ENCODE results near the gene TTC38. TPM values are rescaled to one million over a fixed set of nuclear protein-coding genes. Genes with fewer than 3 reads are reported as not detected.

Gene TTC38
- polyA plus RNA-seq, 1 donor, result 136 TPM

DNA sequence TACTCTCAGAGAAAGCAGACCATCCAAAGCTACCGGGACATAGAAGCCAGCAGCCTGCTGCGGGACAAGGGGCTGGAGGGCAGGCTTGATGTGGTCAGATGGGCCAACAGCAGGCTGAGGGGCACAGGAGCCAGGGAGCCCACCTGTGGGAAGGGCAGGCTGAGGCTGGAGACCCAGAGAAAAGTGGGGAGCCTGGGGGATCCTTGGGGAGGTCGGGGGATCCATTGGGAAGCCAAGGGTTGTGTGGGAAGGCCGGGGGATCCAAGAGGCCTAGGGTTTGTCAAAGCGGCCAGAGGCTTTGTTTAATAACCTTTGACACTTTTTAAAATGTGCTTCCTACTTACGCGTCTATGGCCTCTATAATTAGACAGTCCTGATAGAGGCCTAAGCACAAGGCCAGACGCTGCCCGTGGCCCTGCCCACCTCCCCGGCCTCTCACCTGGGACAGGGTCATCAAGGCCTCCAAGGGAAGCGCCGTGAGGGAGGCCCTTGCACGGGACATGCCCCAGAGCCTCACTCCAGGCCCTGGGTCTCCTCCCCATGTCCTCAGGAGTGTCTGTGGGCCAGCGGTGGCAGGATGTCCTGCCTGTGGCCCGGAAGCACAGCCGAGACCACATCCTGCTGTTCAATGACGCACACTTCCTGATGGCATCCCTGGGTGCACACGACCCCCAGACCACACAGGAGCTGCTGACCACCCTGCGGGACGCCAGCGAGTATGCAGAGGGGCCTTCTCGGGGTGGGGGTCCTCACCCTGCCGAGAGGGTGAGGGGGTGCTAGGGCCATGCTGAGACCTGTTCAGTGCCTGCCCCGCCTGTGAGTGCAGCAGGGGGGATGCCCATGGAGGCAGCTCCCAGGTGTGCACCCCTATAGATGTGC, 20.3 kb downstream of the TTC38 start:
- Histone ChIP-seq H3K36me3 (ENCODE audit: control insufficient read depth, insufficient read depth, low read length) (peaks cover 92% of the 10 kb centered on the region), H3K4me3 (ENCODE audit: low read length) (no peak overlapping the region), H3K27ac (ENCODE audit: low read length) (no peak overlapping the region), H3K27me3 (ENCODE audit: control insufficient read depth, insufficient read depth, low read length) (no peaks in the 10 kb centered on the region), H3K9me3 (ENCODE audit: control insufficient read depth, low read depth, low read length) (no peaks in the 10 kb centered on the region), H3K4me1 (ENCODE audit: control insufficient read depth, insufficient read depth, low read length) (no peaks in the 10 kb centered on the region)
- 100% methylated on average over 1 of the region's 24 CpGs for WGBS (ENCODE audit: insufficient coverage, low lambda C conversion rate)
- DNase-seq, result no peak

DNA sequence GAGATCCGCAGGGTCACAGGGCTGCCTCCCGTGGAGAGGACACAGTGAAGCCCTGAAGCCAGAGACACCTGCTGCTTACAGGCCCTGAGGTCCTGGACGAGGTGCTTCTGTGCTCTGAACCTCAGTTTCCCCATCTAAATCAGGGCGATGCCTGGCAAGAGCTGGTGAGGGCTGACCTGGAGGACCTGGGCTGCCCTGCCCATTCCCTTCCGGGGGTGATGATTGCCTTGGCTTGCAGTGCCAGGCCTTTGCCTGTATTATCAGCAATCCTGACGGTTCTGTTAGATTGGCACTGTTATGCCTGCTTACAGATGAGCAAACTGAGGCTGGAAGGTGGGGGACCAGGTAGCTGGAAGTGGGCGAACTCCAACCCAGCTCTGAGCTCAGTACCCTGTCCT, 21.0 kb downstream of the TTC38 start:
- Histone ChIP-seq H3K27me3 (ENCODE audit: control insufficient read depth, insufficient read depth, low read length) (no peaks in the 10 kb centered on the region), H3K9me3 (ENCODE audit: control insufficient read depth, low read depth, low read length) (no peaks in the 10 kb centered on the region), H3K4me1 (ENCODE audit: control insufficient read depth, insufficient read depth, low read length) (no peaks in the 10 kb centered on the region), H3K36me3 (ENCODE audit: control insufficient read depth, insufficient read depth, low read length) (peaks cover 96% of the 10 kb centered on the region), H3K4me3 (ENCODE audit: low read length) (no peak overlapping the region), H3K27ac (ENCODE audit: low read length) (no peak overlapping the region)
- WGBS (ENCODE audit: insufficient coverage, low lambda C conversion rate), result no CpG with 5 or more reads among the region's 7 CpGs
- DNase-seq, result no peak

DNA sequence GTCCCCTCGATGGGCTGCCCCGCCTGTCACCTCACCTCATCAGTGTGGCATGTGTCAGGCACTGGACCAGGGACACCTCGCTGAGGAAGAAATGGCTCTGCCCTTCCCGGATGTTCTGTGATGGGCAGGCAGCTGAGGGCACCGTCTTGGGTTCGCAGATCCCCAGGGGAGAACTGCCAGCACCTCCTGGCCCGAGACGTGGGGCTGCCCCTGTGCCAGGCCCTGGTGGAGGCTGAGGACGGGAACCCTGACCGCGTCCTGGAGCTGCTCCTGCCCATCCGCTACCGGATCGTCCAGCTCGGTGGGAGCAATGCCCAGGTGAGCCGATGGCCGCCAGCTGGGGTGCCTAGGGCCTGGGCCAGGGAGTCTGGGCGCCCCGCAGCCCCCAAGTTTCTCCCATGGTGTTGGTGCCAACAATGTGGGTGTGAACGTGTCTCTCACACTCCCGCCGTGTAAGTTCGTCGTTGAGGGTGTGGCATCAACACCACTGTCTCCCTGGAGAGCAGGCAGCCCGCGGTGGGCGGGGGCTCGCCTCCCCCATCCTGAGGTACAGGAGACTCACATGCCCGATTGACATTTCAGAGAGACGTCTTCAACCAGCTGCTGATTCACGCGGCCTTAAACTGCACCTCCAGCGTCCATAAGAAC, 21.6 kb downstream of the TTC38 start:
- Histone ChIP-seq H3K4me3 (ENCODE audit: low read length) (no peak overlapping the region), H3K27ac (ENCODE audit: low read length) (no peak overlapping the region), H3K36me3 (ENCODE audit: control insufficient read depth, insufficient read depth, low read length) (peaks cover 91% of the 10 kb centered on the region), H3K9me3 (ENCODE audit: control insufficient read depth, low read depth, low read length) (no peaks in the 10 kb centered on the region), H3K27me3 (ENCODE audit: control insufficient read depth, insufficient read depth, low read length) (no peaks in the 10 kb centered on the region), H3K4me1 (ENCODE audit: control insufficient read depth, insufficient read depth, low read length) (no peaks in the 10 kb centered on the region)
- WGBS (ENCODE audit: insufficient coverage, low lambda C conversion rate), result 100% methylated on average over 1 of the region's 33 CpGs
- no peak for DNase-seq

DNA sequence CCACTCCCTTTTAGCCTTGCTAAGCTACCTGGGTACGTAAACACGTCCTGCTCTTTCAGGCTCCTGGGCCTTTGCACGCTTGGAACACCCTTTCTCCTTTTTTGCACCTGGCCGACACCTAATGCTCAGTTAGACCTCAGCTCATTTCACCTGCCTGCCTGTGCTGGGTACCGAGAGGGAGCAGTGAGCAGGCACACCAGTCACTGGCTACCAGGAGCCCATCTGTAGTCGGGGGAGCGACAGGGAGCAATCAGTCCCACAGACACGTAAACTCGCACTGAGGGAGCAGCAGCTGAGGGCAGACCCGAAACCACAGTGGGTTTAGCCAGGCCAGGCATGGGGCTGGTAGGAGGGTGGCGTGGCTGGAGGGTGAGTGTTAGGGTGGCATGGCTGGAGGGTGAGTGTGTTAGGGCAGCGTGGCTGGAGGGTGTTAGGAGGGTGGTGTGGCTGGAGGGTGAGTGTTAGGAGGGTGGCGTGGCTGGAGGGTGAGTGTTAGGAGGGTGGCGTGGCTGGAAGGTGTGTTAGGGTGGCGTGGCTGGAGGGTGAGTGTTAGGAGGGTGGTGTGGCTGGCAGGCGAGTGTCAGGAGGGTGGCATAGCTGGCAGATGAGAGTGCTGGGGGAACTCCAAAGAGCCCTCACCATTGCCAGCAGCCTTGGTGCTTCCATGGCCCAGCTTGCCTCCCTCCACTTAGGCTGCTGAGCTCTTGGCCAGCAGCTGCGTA, 22.5 kb downstream of the TTC38 start:
- no CpG with 5 or more reads among the region's 17 CpGs for WGBS (ENCODE audit: insufficient coverage, low lambda C conversion rate)
- no peak overlapping the region for H3K4me3 ChIP-seq (ENCODE audit: low read length)
- no peak for DNase-seq
- H3K27me3 ChIP-seq (ENCODE audit: control insufficient read depth, insufficient read depth, low read length), result no peaks in the 10 kb centered on the region
- no peak overlapping the region for H3K27ac ChIP-seq (ENCODE audit: low read length)
- no peaks in the 10 kb centered on the region for H3K4me1 ChIP-seq (ENCODE audit: control insufficient read depth, insufficient read depth, low read length)
- H3K36me3 ChIP-seq (ENCODE audit: control insufficient read depth, insufficient read depth, low read length), result peaks cover 82% of the 10 kb centered on the region
- H3K9me3 ChIP-seq (ENCODE audit: control insufficient read depth, low read depth, low read length), result no peaks in the 10 kb centered on the region

DNA sequence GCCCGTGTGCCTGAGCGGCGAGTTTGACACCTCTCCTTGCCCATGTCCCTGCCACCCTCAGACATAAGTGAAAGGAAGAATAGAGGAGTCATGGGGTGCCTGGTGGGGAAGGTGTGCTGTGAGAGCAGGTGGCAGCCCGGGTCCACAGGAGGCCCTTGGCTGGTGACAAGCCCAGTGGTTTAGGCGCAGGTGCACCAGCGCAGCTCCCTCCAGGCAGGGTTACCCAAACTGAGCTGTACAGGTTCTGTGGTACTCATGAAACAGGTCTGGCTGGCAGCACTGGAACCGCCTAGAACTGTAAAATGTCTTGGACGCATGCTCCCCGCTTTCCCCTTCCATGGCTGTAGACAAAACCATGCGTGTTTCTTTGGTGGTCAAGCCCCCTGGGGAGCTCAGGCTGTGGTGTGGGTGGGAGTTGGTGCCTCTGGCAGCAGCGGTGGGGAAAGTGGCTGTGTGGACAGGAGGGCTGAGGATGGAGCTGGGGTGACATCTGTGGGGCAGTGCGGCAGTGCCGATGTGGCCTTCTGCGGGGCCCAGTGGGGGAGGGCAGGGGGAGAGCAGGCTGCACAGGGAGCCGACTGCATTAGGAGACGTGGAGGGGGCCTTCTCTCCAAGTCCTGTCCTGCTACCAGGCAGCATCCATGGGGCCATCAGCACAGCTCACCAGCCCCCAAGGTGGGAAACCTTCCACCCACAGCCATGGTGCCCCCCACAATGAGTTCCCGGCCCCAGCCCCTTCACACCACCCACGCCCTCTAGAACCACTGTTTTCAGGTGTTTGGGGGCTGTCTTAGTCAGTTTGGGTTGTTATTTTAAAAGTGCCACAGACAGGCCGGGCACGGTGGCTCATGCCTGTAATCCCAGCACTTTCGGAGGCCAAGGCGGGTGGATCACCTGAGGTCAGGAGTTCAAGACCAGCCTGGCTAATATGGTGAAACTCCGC, 23.3 kb downstream of the TTC38 start:
- WGBS (ENCODE audit: insufficient coverage, low lambda C conversion rate), result 92% methylated on average over 2 of the region's 23 CpGs
- no peak overlapping the region for H3K27ac ChIP-seq (ENCODE audit: low read length)
- DNase-seq, result no peak
- H3K9me3 ChIP-seq (ENCODE audit: control insufficient read depth, low read depth, low read length), result no peaks in the 10 kb centered on the region
- no peak overlapping the region for H3K4me3 ChIP-seq (ENCODE audit: low read length)
- H3K27me3 ChIP-seq (ENCODE audit: control insufficient read depth, insufficient read depth, low read length), result no peaks in the 10 kb centered on the region
- H3K36me3 ChIP-seq (ENCODE audit: control insufficient read depth, insufficient read depth, low read length), result peaks cover 76% of the 10 kb centered on the region
- peaks cover 5% of the 10 kb centered on the region for H3K4me1 ChIP-seq (ENCODE audit: control insufficient read depth, insufficient read depth, low read length)

DNA sequence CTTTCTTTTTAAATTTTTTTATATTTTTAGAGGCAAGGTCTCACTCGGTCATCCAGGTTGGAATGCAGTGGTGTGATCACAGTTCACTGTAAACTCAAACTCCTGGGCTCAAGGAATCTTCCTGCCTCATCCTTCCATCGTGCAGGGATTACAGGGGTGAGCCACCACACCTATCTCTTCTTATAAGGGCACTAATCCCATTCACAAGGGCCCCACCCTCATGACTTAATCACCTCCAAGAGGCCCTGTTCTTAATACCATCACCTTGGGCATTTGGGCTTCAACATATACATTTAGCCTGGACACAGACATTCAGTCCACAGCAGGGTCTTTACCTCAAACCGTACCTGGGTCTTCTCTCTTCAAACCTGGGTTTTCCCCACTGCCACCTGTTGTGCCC, 24.4 kb downstream of the TTC38 start:
- no peak for DNase-seq
- H3K4me3 ChIP-seq (ENCODE audit: low read length), result no peak overlapping the region
- H3K36me3 ChIP-seq (ENCODE audit: control insufficient read depth, insufficient read depth, low read length), result peaks cover 66% of the 10 kb centered on the region
- peaks cover 10% of the 10 kb centered on the region for H3K4me1 ChIP-seq (ENCODE audit: control insufficient read depth, insufficient read depth, low read length)
- no CpG with 5 or more reads among the region's 3 CpGs for WGBS (ENCODE audit: insufficient coverage, low lambda C conversion rate)
- H3K9me3 ChIP-seq (ENCODE audit: control insufficient read depth, low read depth, low read length), result no peaks in the 10 kb centered on the region
- H3K27ac ChIP-seq (ENCODE audit: low read length), result no peak overlapping the region
- no peaks in the 10 kb centered on the region for H3K27me3 ChIP-seq (ENCODE audit: control insufficient read depth, insufficient read depth, low read length)

DNA sequence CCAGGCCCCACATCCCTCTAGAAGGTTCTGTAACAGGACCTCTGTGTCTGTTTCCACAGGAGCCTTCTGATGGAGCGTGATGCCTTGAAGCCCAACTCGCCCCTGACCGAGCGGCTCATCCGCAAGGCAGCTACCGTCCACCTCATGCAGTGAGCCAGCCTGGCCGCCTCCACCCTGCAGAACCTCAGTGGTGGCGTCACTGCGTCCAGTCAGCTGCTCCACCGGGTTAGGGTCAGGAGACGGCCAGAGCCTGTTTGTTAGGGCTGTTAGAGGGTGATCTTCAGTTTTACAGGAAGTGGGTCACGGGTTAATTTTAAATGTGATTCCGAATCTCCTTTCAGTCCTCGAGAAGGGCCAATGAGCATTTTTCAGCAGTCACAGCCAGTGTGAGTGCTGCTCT, 24.9 kb downstream of the TTC38 start:
- H3K9me3 ChIP-seq (ENCODE audit: control insufficient read depth, low read depth, low read length), result no peaks in the 10 kb centered on the region
- peaks cover 12% of the 10 kb centered on the region for H3K4me1 ChIP-seq (ENCODE audit: control insufficient read depth, insufficient read depth, low read length)
- no peak overlapping the region for H3K4me3 ChIP-seq (ENCODE audit: low read length)
- no peak overlapping the region for H3K27ac ChIP-seq (ENCODE audit: low read length)
- no peaks in the 10 kb centered on the region for H3K27me3 ChIP-seq (ENCODE audit: control insufficient read depth, insufficient read depth, low read length)
- peaks cover 61% of the 10 kb centered on the region for H3K36me3 ChIP-seq (ENCODE audit: control insufficient read depth, insufficient read depth, low read length)
- no CpG with 5 or more reads among the region's 14 CpGs for WGBS (ENCODE audit: insufficient coverage, low lambda C conversion rate)
- no peak for DNase-seq

DNA sequence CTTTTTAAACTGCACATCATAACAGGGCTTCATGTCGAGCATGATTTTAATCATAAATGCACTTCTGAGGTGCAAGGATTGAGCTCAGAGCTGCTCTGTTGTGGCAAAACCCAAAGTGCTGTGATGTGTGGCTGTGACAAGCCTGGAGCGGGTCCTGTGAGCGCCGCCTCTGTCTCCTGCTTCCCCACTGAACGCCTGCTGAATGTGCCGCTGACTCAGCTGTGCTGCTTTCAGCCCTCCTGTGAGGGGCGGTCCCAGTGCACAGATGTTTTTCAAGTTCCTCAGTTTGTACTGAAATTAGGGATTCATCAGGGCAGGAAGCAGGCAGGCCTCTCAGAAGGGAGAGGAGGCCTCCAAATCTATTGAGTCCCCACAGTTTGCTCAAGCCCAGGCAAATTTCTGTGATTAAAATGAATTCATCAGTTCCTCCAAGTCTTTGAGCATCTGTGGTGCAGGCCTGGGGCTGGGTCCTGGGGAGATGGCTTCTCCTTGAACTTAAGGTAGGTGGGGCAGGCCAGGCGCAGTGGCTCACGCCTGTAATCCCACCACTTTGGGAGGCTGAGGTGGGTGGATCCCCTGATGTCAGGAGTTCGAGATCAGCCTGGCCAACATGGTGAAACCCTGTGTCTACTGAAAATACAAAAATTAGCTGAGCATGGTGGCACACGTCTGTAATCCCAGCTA, 25.9 kb downstream of the TTC38 start:
- H3K4me3 ChIP-seq (ENCODE audit: low read length), result no peak overlapping the region
- H3K27me3 ChIP-seq (ENCODE audit: control insufficient read depth, insufficient read depth, low read length), result no peaks in the 10 kb centered on the region
- H3K27ac ChIP-seq (ENCODE audit: low read length), result no peak overlapping the region
- no CpG with 5 or more reads among the region's 11 CpGs for WGBS (ENCODE audit: insufficient coverage, low lambda C conversion rate)
- DNase-seq, result no peak
- no peaks in the 10 kb centered on the region for H3K9me3 ChIP-seq (ENCODE audit: control insufficient read depth, low read depth, low read length)
- H3K36me3 ChIP-seq (ENCODE audit: control insufficient read depth, insufficient read depth, low read length), result peaks cover 51% of the 10 kb centered on the region
- H3K4me1 ChIP-seq (ENCODE audit: control insufficient read depth, insufficient read depth, low read length), result peaks cover 15% of the 10 kb centered on the region

DNA sequence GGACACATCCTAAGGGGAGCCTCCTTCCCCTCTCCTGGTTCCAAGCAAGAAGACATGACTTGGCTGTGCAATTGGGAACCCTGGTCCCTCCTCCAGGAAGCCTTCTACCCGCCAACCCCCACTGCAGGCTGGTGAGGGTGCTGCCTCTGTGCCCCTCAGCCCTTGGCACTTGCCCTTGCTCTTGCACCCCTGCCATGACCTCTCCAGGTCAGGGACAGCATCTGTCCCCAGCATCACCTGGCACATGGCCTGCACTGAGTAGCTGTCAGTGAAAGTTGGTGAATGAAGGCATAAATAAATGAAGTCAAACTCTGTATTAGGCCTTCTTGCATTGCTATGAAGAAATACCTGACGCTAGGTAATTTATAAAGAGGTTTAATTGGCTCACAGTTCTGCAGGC, 27.0 kb downstream of the TTC38 start:
- Histone ChIP-seq H3K4me1 (ENCODE audit: control insufficient read depth, insufficient read depth, low read length) (peaks cover 15% of the 10 kb centered on the region), H3K27ac (ENCODE audit: low read length) (no peak overlapping the region), H3K9me3 (ENCODE audit: control insufficient read depth, low read depth, low read length) (no peaks in the 10 kb centered on the region), H3K36me3 (ENCODE audit: control insufficient read depth, insufficient read depth, low read length) (peaks cover 40% of the 10 kb centered on the region), H3K27me3 (ENCODE audit: control insufficient read depth, insufficient read depth, low read length) (no peaks in the 10 kb centered on the region), H3K4me3 (ENCODE audit: low read length) (no peak overlapping the region)
- no CpG with 5 or more reads among the region's 2 CpGs for WGBS (ENCODE audit: insufficient coverage, low lambda C conversion rate)
- no peak for DNase-seq

Data from large intestine (tissue), 3 donors.